PC-3 (cell line): ENCODE results near the gene GYPC. TPM values are rescaled to one million over a fixed set of nuclear protein-coding genes. Genes with fewer than 3 reads are reported as not detected.

Experiments used
- ATAC-seq: fragments of 200-7000 bp; cut with Tn5 transposase; 2 replicates; pipeline ENCODE4 v1.9.1; 2020; ENCODE audit warnings: mild to moderate bottlenecking, moderate library complexity
- Bru-seq: library from RNA; stranded (reverse); fragments of 400-500 nt; gene quantifications from one replicate; lab custom pipeline; 2021; lab: Mats Ljungman, UMichigan
- BruChase-seq, 2 experiments: library from RNA; stranded (reverse); fragments of 400-500 nt; gene quantifications; one replicate each; lab custom pipeline; 2021; lab: Mats Ljungman, UMichigan
- BruUV-seq: library from RNA; stranded (reverse); fragments of 400-500 nt; replicated peaks from 2 replicates; lab custom pipeline; 2021; lab: Mats Ljungman, UMichigan
- CTCF ChIA-PET: fragments of 300-600 bp; sonication (Branson Sonifier 250); formaldehyde crosslinking; loops from one replicate; lab custom pipeline; 2022; ENCODE audit warnings: antibody characterized with exemption; lab: Charles Lee
- POLR2A ChIA-PET: fragments of 300-600 bp; sonication (Branson Sonifier 250); formaldehyde crosslinking; loops from one replicate; lab custom pipeline; 2022; ENCODE audit warnings: antibody characterized with exemption; ENCODE audit not compliant: unreplicated experiment; lab: Charles Lee
- DNase-seq: peaks from one replicate; pipeline ENCODE4 v3.0.0-alpha.2; 2015
- H2AFZ ChIP-seq: fragments of 300-600 bp; sonication (generic); 2 replicates; pipeline ENCODE4 v1.6.0; 2016; ENCODE audit warnings: antibody characterized with exemption, low read length
- H3F3A ChIP-seq: fragments of 300-600 bp; sonication (generic); one replicate; pipeline ENCODE4 v1.6.0; 2017; ENCODE audit warnings: antibody characterized with exemption, low read length, control low read depth, mild to moderate bottlenecking; ENCODE audit not compliant: unreplicated experiment
- H3K27ac ChIP-seq: fragments of 300-600 bp; sonication (generic); 2 replicates; pipeline ENCODE4 v1.5.1; 2016; ENCODE audit warnings: mild to moderate bottlenecking, low read length
- H3K27me3 ChIP-seq: fragments of 300-600 bp; sonication (generic); 2 replicates; pipeline ENCODE4 v1.6.1; 2016; ENCODE audit warnings: low read length, mixed read lengths
- H3K36me3 ChIP-seq: fragments of 300-600 bp; sonication (generic); 2 replicates; pipeline ENCODE4 v1.6.1; 2016; ENCODE audit warnings: low read depth, mixed run types, low read length, mixed read lengths
- H3K4me1 ChIP-seq: fragments of 300-600 bp; sonication (generic); 2 replicates; pipeline ENCODE4 v1.5.1; 2016; ENCODE audit warnings: low read length; ENCODE audit not compliant: insufficient read depth
- H3K4me2 ChIP-seq: fragments of 300-600 bp; sonication (generic); 2 replicates; pipeline ENCODE4 v1.6.0; 2016; ENCODE audit warnings: low read length
- H3K4me3 ChIP-seq: fragments of 300-600 bp; sonication (generic); 2 replicates; pipeline ENCODE4 v1.5.1; 2016; ENCODE audit warnings: mild to moderate bottlenecking, low read length, mixed read lengths
- H3K79me2 ChIP-seq: fragments of 300-600 bp; sonication (generic); 2 replicates; pipeline ENCODE4 v1.6.1; 2017; ENCODE audit warnings: low read length, mixed read lengths
- H3K9ac ChIP-seq: fragments of 300-600 bp; sonication (generic); 2 replicates; pipeline ENCODE4 v1.6.0; 2016; ENCODE audit warnings: mild to moderate bottlenecking, low read length
- H3K9me2 ChIP-seq: fragments of 300-600 bp; sonication (generic); replicated peaks from 2 replicates; pipeline ENCODE4 v1.6.1; 2016; ENCODE audit warnings: mixed run types, low read length, mixed read lengths
- H3K9me3 ChIP-seq: fragments of 300-600 bp; sonication (generic); 2 replicates; pipeline ENCODE4 v1.6.1; 2016; ENCODE audit warnings: low read length, mixed read lengths
- H4K20me1 ChIP-seq: fragments of 300-600 bp; sonication (generic); 2 replicates; pipeline ENCODE4 v1.6.1; 2016; ENCODE audit warnings: low read length, mixed read lengths
- EZH2 ChIP-seq: fragments of 300-600 bp; sonication (generic); IDR thresholded peaks from one replicate; pipeline ENCODE4 v1.6.1; 2017; ENCODE audit warnings: antibody characterized with exemption, mild to moderate bottlenecking, low read length; ENCODE audit not compliant: unreplicated experiment
- EZH2phosphoT487 ChIP-seq: fragments of 300-600 bp; sonication (generic); IDR thresholded peaks from 2 replicates; pipeline ENCODE4 v1.6.1; 2018; ENCODE audit warnings: mild to moderate bottlenecking, antibody characterized with exemption, low read length, borderline replicate concordance
- intact Hi-C: fragments of 100-400 bp; cut with micrococcal nuclease; formaldehyde crosslinking; loops from 2 replicates; pipeline ENCODE4 v1.9.0; 2023
- long read RNA-seq: library from polyadenylated mRNA; unstranded; transcript quantifications from one replicate; pipeline ENCODE4 v2.0.0, GENCODE V29; 2021; ENCODE audit not compliant: unreplicated experiment
- total RNA-seq: library from RNA; depleted of rRNA; stranded (reverse); fragments of >200 nt; gene quantifications from 2 replicates; pipeline ENCODE4 v1.2.3, GENCODE V29; 2014; rRNA removed
- TF ChIP-seq, protein P1 (sequence below): fragments of 300-600 bp; sonication (generic); conservative IDR thresholded peaks from 2 replicates; pipeline ENCODE4 v1.5.1; 2017; ENCODE audit warnings: antibody characterized with exemption, low read depth, mild to moderate bottlenecking, low read length

The GYPC gene, protein sequence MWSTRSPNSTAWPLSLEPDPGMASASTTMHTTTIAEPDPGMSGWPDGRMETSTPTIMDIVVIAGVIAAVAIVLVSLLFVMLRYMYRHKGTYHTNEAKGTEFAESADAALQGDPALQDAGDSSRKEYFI
- total RNA-seq (not detected in 2 replicates), Bru-seq, nascent RNA (percentile 4 among the genes with signal in this experiment), BruChase-seq, experiment 1, labeled RNA remaining after a 6-hour chase (percentile 2 among the genes with signal in this experiment), BruChase-seq, experiment 2, labeled RNA remaining after a 2-hour chase (percentile 11 among the genes with signal in this experiment)
- long read RNA-seq, partial matches to known transcripts = 0 of 1 reads
- long read RNA-seq, other reads (novel, unspliced or antisense) = 1 of 1 reads

DNA sequence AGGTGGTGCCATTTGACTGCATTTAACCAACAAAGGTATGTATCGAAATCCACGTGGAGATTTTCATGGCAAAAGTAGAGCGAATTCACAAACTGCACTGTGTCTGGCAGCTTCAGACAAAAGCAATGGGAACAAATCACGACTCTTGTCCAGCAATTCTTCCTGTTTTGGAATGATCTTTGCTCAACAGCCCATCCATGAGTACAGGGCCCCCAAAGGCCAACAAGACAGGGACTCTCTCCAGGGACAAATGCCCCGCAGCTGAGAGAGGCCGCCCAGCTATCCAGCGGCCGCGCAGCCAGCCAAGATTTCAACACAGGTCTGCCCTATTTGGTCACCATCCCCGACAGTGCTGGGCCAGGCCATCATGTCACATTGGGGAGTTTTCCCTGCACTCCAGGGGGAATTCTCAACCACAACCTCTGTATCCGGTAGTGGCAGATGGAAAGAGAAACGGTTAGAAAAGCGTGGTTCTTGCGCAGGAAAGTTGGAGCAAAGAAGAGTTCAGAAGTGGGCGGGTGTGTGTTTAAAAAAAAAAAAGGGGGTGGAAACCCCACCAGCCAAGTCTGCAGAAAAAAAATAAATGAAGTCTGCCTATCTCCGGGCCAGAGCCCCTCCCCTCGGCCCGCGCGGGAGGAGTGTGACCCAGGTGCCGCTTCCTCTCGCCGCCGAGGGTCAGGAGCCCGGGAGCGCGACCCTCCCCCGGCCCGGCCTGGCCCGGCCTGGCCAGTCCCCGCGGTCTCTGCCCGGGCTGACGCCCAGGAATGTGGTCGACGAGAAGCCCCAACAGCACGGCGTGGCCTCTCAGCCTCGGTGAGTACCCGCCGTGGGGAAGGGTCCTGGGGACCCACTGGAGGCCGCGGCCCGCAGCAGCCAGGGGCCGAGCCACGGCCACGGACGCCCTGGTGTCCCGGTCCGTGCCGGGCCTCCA lies at the start of gene GYPC:
Gene GYPC, plus strand, starts transcription at position 659 of the 931 bp plus-strand sequence. Its CDS starts 106 bp downstream, at position 765.
- Histone ChIP-seq H3K9me3 (no peaks in the 10 kb centered on the region), H3F3A (no peaks in the 10 kb centered on the region), H3K27ac (no peak within 1 kb of the TSS), H4K20me1 (no peaks in the 10 kb centered on the region), H3K36me3 (no peaks in the 10 kb centered on the region), H2AFZ (no peak within 1 kb of the TSS), H3K4me1 (no peaks in the 10 kb centered on the region), H3K4me3 (no peak within 1 kb of the TSS), H3K9me2 (no peaks in the 10 kb centered on the region), H3K4me2 (no peak within 1 kb of the TSS), H3K27me3 (peaks cover 63% of the 10 kb centered on the region), H3K79me2 (no peaks in the 10 kb centered on the region), H3K9ac (no peak within 1 kb of the TSS)
- DNase-seq = no peak
- BruUV-seq = no TSS peak
- intact Hi-C loops = no loop called here
- no peak for ATAC-seq
- POLR2A ChIA-PET = no interaction called here
- CTCF ChIA-PET = no interaction called here
- TF ChIP-seq, protein P1, sequence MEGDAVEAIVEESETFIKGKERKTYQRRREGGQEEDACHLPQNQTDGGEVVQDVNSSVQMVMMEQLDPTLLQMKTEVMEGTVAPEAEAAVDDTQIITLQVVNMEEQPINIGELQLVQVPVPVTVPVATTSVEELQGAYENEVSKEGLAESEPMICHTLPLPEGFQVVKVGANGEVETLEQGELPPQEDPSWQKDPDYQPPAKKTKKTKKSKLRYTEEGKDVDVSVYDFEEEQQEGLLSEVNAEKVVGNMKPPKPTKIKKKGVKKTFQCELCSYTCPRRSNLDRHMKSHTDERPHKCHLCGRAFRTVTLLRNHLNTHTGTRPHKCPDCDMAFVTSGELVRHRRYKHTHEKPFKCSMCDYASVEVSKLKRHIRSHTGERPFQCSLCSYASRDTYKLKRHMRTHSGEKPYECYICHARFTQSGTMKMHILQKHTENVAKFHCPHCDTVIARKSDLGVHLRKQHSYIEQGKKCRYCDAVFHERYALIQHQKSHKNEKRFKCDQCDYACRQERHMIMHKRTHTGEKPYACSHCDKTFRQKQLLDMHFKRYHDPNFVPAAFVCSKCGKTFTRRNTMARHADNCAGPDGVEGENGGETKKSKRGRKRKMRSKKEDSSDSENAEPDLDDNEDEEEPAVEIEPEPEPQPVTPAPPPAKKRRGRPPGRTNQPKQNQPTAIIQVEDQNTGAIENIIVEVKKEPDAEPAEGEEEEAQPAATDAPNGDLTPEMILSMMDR = no peak
- no peak for TF ChIP-seq EZH2phosphoT487
- TF ChIP-seq EZH2 = no peak

DNA sequence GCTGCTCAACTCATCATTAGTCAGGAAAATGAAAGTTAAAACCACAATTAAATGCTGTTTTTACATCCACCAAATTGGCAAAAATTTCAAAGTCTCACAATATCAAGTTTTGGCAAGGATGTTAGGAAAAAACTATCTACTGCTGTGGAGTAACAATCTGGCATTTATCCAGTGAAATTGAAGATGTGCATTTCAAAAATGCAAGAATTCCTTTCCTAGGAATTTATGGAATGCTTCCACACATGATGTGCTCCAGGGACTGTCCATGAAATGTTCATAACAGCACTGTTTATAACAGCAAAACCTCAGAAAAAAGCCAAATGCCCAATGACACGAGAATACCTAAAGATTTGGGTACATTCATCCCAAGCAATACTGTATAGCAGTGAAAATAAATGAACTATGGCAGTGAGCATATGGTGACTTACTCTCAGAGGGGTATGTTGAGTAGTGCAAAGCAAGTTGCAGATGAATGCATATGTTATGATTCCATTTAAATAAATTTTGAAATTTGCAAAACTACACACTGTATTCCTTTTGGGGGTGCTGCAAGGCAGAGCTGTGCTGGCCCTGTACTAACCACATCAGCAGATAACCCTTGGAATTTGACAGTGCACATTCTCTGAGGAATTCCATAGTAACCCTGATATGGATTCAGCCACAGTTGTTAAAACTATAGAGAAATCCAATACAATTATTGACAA lies 41.3 kb upstream of the GYPC start:
- intact Hi-C loops = no loop called here
- no TSS peak for BruUV-seq
- POLR2A ChIA-PET = no interaction called here

More for the DNA sequence above, 41.3 kb upstream of the GYPC start:
- H3K36me3 ChIP-seq = no peaks in the 10 kb centered on the region
- TF ChIP-seq, protein P1 = no peak
- TF ChIP-seq EZH2 = no peak
- TF ChIP-seq EZH2phosphoT487 = no peak
- no peaks in the 10 kb centered on the region for H3F3A ChIP-seq
- DNase-seq (no peak), ATAC-seq (no peak)
- no peaks in the 10 kb centered on the region for H3K9me2 ChIP-seq
- CTCF ChIA-PET = no interaction called here
- no peak overlapping the region for H3K27ac ChIP-seq
- H3K4me3 ChIP-seq = no peak overlapping the region
- no peak overlapping the region for H3K4me2 ChIP-seq
- H3K79me2 ChIP-seq = no peaks in the 10 kb centered on the region
- no peaks in the 10 kb centered on the region for H3K4me1 ChIP-seq
- H4K20me1 ChIP-seq = no peaks in the 10 kb centered on the region
- H2AFZ ChIP-seq = no peak overlapping the region
- H3K27me3 ChIP-seq = no peaks in the 10 kb centered on the region
- H3K9ac ChIP-seq = no peak overlapping the region
- H3K9me3 ChIP-seq = no peaks in the 10 kb centered on the region
